ENCODE measurements around the gene SEMA4G.

The SEMA4G gene, protein sequence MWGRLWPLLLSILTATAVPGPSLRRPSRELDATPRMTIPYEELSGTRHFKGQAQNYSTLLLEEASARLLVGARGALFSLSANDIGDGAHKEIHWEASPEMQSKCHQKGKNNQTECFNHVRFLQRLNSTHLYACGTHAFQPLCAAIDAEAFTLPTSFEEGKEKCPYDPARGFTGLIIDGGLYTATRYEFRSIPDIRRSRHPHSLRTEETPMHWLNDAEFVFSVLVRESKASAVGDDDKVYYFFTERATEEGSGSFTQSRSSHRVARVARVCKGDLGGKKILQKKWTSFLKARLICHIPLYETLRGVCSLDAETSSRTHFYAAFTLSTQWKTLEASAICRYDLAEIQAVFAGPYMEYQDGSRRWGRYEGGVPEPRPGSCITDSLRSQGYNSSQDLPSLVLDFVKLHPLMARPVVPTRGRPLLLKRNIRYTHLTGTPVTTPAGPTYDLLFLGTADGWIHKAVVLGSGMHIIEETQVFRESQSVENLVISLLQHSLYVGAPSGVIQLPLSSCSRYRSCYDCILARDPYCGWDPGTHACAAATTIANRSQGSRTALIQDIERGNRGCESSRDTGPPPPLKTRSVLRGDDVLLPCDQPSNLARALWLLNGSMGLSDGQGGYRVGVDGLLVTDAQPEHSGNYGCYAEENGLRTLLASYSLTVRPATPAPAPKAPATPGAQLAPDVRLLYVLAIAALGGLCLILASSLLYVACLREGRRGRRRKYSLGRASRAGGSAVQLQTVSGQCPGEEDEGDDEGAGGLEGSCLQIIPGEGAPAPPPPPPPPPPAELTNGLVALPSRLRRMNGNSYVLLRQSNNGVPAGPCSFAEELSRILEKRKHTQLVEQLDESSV

DNA sequence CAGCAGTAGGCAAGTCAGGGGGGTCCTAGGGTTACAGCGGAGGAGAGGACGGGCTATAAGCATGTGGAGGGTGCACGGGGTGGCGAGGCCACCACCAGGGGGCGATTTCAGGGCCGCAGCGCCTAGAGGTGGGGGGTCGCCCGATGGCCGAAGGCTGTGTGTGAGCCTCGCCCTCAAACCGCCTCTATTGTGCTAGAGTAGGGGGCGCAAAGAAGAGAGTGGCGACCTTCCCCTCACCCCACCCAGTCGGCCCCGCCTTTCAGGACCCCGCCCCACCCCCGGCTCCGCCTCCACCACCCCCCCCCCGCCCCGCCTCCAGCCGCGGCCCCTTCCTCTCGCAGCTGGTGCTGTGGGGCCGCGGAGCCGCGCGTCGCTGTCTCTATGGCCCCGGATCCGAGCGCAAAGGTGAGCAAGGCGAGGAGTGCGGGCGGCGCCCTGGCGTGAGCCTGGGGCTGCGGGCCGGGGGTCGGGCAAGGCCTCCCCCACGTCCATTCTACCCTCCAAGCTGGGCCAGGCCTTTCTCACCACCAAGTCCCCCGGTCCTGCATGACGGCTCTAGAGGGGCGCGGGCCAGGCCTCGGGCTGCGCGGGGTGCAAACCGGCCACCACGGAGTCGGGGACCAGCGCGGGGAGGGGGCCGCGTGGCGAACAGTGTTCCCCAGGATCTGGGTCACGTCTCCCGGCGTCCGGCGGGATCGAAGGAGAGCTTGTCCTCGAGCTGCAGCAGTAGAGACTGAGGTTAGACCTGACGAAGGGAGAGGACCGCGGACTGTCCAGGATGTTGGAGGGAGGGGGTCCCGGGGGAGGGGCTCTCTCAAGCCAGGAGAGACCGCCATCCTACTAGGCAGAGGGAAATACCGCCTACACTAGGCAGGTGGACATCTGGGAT, at the start of gene SEMA4G:
SEMA4G (plus strand) TSS at position 318 of the 889 bp plus-strand sequence. CDS start 3,409 bp downstream, outside the sequence.
- DNase-seq = peak; percentile 41

GRCh38 chr10:100923580-100923979, 45.7 kb upstream of the SEMA4G start:
- no peak for DNase-seq

DNA sequence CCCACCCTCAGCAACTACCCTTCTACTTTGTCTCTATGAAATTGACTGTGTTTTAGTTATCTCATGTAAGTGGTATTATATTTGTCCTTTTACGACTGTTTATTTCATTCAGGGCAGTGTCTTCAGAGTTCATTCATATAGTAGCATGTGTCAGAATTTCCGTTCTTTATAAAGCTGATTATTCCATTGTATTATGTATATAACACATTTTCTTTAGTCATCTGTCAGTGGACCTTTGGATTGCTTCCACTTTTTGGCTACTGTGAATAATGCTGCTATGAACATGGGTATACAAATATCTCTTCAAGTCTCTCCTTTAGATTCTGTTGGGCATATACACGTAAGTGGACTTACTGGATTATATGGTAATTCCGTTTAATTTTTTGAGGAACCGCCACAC, 42.0 kb upstream of the SEMA4G start:
- DNase-seq = no peak

DNA sequence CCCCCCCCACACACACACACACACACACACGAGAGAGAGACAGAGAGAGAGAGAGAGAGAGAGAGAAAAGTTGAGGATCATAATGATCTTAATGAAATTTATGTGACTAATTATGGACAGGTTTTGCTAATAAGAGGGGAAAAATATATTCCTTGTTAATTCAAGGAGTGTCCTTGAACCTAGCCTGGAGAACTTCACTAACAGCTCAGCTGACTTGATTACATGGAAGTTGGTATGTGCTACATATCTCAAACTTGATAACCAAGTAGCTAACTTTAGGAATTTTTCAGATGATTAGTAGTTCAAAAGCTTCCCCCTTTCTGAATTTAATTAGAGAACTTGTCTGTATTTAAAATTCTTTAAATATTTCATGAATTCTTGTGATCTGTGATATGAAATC, 41.3 kb upstream of the SEMA4G start:
- no peak for DNase-seq

DNA sequence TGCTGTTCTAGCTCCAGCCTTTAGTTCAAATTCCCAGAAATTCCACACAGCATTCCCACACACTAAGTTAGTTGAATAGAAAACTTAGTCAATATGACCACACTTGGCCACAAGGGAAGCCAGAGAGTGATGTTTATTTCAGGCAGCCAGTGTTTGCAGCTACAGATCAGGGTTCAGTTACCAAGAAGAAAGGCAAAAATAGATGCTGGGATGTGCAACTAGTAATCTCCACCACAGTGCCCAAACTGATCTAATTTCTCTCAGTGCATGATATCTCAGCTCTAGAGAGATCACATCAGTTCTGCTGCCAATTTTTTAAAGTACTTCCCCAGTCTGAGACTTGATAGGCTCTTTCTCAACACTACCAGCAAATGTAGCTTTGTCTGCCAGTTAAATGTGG, 38.9 kb upstream of the SEMA4G start:
- DNase-seq = no peak

- DNase-seq = no peak
Measured at GRCh38 chr10:100934084-100934659, 35.1 kb upstream of the SEMA4G start.

DNA sequence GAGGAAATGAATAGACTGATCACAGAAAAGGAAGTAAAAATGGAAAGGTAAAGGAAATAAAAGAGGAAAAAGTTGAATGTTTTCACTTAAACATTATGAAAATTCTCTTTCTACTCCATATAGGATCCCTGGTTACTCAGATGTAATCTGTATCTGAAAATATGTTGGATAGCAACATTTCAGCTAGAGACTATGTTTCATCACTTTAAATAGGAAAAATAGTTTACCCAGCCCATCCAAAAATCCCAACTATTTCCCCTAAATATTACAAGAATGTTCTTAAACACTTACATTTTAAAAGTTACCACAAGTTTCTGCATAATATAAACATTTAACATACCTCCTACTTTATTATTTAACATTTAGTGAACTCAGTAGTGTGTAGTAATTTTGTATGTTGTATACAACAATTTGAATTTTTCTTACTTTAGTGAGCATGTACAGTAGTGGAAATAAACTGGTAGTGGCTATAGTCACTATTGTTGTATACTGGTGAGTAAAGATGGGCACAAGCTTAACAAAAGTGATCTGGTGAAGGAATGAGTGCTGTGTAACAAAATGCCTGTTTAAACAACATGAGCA, 29.4 kb upstream of the SEMA4G start:
- no peak for DNase-seq

- no peak for DNase-seq
Measured at GRCh38 chr10:100942229-100942628, 27.1 kb upstream of the SEMA4G start.

- DNase-seq = no peak
Measured at GRCh38 chr10:100943508-100943907, 25.8 kb upstream of the SEMA4G start.

DNA sequence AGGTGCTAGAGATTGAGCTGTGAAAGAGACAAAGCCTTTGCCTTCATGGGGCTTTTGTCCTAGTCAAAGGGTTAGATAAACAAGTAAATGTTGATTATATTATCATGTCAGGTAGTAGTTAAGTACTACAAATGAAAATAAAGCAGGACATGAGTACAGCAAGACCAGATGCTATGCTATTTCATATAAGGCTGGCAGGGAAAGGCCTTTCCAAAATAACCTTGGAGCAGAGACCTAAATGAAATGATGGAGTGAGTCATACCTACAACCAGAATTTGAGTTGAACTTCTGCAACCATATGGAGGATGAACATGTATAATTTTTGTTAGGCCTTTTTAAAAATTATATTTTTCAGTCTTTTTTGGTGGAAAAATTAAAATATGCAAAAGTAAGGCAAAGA, 23.6 kb upstream of the SEMA4G start:
- no peak for DNase-seq

GRCh38 chr10:100948916-100949315, 20.4 kb upstream of the SEMA4G start:
- DNase-seq = no peak

GRCh38 chr10:100960251-100960650, 9.1 kb upstream of the SEMA4G start:
- DNase-seq = no peak

DNA sequence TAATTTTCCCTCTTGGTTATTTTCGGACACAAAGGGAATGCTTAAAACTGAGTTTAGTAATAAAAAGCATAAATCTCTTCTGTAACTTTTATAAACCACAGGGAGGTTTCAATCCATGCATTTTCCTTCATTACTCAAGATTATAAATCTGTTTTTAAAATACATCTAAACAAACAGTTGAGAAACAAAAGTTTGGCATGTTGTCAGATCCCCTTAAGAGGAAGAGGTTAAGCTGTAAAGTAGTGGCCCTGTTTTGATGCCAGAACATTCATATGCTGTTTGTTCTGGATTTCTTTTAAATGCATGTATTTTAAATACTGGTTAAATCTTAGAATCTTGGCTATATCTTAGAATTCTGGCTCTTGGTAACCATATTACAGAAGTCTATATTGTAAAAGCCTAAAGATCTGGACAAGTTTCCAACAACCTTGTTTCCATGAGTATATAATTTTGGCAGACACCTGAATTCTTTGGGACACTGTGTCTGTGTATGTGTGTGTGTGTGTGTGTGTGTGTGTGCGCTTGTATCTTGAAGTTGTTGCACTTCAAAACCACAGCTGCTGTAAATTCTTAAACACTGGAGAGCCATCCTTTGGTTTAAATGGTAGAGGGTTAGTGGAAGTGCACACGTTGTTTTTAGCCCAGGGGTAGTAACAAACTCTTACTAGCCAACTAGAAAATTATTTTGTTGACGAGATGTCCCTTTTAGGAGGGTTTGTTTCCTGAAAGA, 6.8 kb upstream of the SEMA4G start:
- no peak for DNase-seq

DNA sequence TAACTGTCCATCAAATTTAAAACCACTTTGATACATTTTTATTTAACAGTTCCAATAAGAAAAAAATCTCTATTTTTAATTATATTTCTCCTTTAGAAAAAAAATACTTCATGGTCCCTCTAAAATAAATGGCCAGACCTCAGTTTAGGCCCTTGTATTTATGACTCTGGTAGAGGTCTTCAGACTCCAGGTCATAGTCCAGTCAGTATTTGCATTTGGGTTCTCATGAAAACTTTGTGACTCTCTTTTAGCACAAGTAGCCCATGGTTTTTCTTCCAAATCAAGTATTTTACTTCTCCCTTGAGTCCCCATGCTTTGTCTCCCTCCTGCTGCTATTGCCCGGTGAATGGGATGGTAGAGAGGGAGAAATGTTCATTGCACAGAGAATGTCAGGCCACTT, 5.5 kb upstream of the SEMA4G start:
- no peak for DNase-seq

DNA sequence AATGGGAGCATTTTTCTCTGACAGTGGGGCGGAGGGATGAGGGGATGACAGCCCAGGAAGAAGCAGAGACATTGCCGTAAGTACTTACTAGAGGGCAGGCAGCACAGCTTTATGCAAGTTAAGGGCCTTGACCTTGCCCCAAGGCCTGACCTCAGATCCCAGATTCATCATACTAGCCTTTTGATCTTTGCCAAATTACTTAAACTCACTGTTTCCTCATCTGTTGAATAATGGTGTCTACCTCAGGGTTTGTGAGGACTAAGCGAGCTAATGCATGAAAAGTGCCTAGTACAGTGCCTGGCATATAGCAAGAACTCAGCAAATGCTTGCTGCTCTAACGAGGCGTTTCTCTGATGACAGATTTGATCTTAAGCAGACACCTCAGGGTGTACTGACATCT, 3.5 kb upstream of the SEMA4G start:
- no peak for DNase-seq

DNA sequence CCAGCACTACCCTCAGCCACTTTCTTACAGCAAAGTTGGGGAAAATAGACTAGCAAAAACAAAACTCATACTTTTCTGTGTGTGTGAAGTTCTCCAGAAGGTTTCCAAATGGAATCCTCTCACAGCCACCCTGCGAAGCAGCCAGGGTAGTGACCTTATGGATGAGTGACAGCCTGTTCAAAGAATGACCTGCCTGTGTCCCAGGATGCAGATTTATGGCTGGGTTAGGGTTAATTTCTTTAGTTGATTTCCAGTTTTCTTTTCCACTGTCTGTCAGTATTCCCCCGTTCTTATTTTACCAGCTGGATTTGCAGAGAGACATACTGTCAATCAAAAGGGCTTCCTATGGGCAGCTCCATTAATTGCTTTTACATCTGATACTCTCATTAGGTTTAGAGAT, 2.4 kb upstream of the SEMA4G start:
- DNase-seq = no peak

GRCh38 chr10:100967332-100967731, 2.0 kb upstream of the SEMA4G start:
- DNase-seq = no peak

GRCh38 chr10:100968062-100968736, 1.1 kb upstream of the SEMA4G start:
- no peak for DNase-seq

DNA sequence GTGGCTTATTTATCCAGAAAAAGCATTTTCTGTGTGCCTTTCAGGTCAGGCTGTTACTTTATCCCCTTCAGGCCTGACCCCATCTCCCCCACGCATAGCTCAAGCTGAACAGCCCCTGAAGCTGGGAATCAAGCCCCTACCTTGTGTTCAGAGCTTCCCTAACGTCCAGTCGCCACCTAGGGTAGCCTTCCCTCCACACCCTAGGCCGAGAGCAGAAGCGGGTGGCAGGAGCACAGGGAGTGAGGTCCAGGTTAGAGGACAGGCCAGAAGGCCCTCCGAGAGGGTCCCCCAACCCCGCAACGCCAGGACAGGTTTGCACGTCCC, 479 bp upstream of the SEMA4G start:
- no peak for DNase-seq

GRCh38 chr10:100970076-100970913, 991 bp downstream of the SEMA4G start:
- peak; percentile 18 for DNase-seq
